Measurements from ENCODE around the gene CCDC91. TPM values are rescaled to one million over a fixed set of nuclear protein-coding genes. Genes with fewer than 3 reads are reported as not detected.

The CCDC91 gene
- total RNA-seq, 1 experiment from 2014 or later = 15.7 TPM

GRCh38 chr12:28318273-28318672, 128.0 kb downstream of the CCDC91 start:
- ChIA-PET POLR2A (no interaction called here), CTCF (no interaction called here)
- ATAC-seq = no peak
- H3K36me3 Mint-ChIP-seq = peaks cover 22% of the 10 kb centered on the region
- peaks cover 15% of the 10 kb centered on the region for H3K9me3 Mint-ChIP-seq
- H3K27ac Mint-ChIP-seq = no peak overlapping the region
- TF ChIP-seq NR2C2 (CRISPR knock-in tag; IDR thresholded peaks at IDR 0.05) (no peak), TCF7 (CRISPR knock-in tag; IDR thresholded peaks at IDR 0.05; ENCODE audit: low read depth) (no peak), OVOL2 (CRISPR knock-in tag; IDR thresholded peaks at IDR 0.05; ENCODE audit: borderline replicate concordance) (no peak), ZNF512 (CRISPR knock-in tag; IDR thresholded peaks at IDR 0.05; ENCODE audit: borderline replicate concordance) (no peak)
- no peaks in the 10 kb centered on the region for H3K27me3 Mint-ChIP-seq (ENCODE audit: low read depth)
- no peak overlapping the region for H3K4me3 Mint-ChIP-seq
- DNase-seq (ENCODE audit: low spot score) = no peak
- peaks cover 11% of the 10 kb centered on the region for H3K4me1 Mint-ChIP-seq

- POLR2A ChIA-PET = no interaction called here
- TF ChIP-seq E2F1 (CRISPR knock-in tag; IDR thresholded peaks at IDR 0.05) (no peak), FOXK1 (CRISPR knock-in tag; IDR thresholded peaks at IDR 0.05) (no peak), JAZF1 (CRISPR knock-in tag; IDR thresholded peaks at IDR 0.05) (no peak), ATF1 (CRISPR knock-in tag; IDR thresholded peaks at IDR 0.05) (no peak), ZNF423 (CRISPR knock-in tag; IDR thresholded peaks at IDR 0.05) (no peak), USF1 (CRISPR knock-in tag; IDR thresholded peaks at IDR 0.05) (no peak), ZNF263 (CRISPR knock-in tag; IDR thresholded peaks at IDR 0.05; ENCODE audit: low read depth) (no peak), AFF4 (CRISPR knock-in tag; IDR thresholded peaks at IDR 0.05; ENCODE audit: borderline replicate concordance) (no peak), NFE2L1 (CRISPR knock-in tag; IDR thresholded peaks at IDR 0.05) (no peak), CREM (CRISPR knock-in tag; IDR thresholded peaks at IDR 0.05) (no peak), TP53 (CRISPR knock-in tag; IDR thresholded peaks at IDR 0.05) (no peak), CDX4 (CRISPR knock-in tag; IDR thresholded peaks at IDR 0.05; ENCODE audit: borderline replicate concordance) (no peak), CTCF (IDR thresholded peaks at IDR 0.05) (no peak), SP1 (CRISPR knock-in tag; conservative IDR thresholded peaks at IDR 0.05) (no peak), ZNF138 (CRISPR knock-in tag; conservative IDR thresholded peaks at IDR 0.05) (no peak), CBFB (CRISPR knock-in tag; IDR thresholded peaks at IDR 0.05; ENCODE audit: low read depth) (no peak), ZBTB21 (CRISPR knock-in tag; IDR thresholded peaks at IDR 0.05; ENCODE audit: borderline replicate concordance) (no peak)
- TF ChIP-seq, protein P1, sequence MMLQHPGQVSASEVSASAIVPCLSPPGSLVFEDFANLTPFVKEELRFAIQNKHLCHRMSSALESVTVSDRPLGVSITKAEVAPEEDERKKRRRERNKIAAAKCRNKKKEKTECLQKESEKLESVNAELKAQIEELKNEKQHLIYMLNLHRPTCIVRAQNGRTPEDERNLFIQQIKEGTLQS (CRISPR knock-in tag; conservative IDR thresholded peaks at IDR 0.05) = no peak
These were observed 130.1 kb downstream of the CCDC91 start for GRCh38 chr12:28320353-28320752.

More at GRCh38 chr12:28320353-28320752, 130.1 kb downstream of the CCDC91 start:
- no peak overlapping the region for H3K4me3 Mint-ChIP-seq
- no peaks in the 10 kb centered on the region for H3K27me3 Mint-ChIP-seq (ENCODE audit: low read depth)
- peaks cover 14% of the 10 kb centered on the region for H3K36me3 Mint-ChIP-seq
- DNase-seq (ENCODE audit: low spot score) (no peak), ATAC-seq (no peak)
- H3K9me3 Mint-ChIP-seq = peaks cover 13% of the 10 kb centered on the region
- H3K4me1 Mint-ChIP-seq = peaks cover 21% of the 10 kb centered on the region
- no peak overlapping the region for H3K27ac Mint-ChIP-seq
- CTCF ChIA-PET = no interaction called here
